GM12873 (cell line): ENCODE results near the gene HBA1.
A peak's percentile ranks its signal among the peaks of the same experiment; 100 is the strongest.

Experiments
- TF ChIP-seq, protein P1 (sequence below): IDR thresholded peaks from 2 replicates; pipeline ENCODE4 v1.5.1; 2012; ENCODE audit warnings: low read depth, mild to moderate bottlenecking, moderate library complexity, low read length, control low read depth; ENCODE audit not compliant: insufficient read depth; ENCODE audit errors: missing control alignments

HBA1 gene

DNA sequence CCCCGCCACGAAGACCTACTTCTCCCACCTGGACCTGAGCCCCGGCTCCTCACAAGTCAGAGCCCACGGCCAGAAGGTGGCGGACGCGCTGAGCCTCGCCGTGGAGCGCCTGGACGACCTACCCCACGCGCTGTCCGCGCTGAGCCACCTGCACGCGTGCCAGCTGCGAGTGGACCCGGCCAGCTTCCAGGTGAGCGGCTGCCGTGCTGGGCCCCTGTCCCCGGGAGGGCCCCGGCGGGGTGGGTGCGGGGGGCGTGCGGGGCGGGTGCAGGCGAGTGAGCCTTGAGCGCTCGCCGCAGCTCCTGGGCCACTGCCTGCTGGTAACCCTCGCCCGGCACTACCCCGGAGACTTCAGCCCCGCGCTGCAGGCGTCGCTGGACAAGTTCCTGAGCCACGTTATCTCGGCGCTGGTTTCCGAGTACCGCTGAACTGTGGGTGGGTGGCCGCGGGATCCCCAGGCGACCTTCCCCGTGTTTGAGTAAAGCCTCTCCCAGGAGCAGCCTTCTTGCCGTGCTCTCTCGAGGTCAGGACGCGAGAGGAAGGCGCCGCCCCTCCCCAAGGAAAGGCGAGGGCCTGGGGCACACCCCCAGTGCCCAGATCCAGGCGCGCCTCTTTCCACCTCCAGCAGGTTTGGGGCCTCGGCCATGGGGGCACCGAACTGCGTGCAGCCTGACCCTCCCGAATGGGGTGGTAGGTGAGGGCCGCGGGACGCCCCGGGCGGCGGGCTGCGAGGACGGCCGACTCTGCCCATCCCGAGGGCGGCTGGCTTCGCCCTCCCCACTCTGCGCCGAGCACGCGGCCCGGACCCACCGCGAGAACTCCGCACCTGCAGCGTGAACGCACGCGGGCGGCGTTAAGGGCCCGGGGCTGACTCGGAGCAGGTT lies 4.4 kb downstream of the HBA1 start:
- TF ChIP-seq, protein P1, sequence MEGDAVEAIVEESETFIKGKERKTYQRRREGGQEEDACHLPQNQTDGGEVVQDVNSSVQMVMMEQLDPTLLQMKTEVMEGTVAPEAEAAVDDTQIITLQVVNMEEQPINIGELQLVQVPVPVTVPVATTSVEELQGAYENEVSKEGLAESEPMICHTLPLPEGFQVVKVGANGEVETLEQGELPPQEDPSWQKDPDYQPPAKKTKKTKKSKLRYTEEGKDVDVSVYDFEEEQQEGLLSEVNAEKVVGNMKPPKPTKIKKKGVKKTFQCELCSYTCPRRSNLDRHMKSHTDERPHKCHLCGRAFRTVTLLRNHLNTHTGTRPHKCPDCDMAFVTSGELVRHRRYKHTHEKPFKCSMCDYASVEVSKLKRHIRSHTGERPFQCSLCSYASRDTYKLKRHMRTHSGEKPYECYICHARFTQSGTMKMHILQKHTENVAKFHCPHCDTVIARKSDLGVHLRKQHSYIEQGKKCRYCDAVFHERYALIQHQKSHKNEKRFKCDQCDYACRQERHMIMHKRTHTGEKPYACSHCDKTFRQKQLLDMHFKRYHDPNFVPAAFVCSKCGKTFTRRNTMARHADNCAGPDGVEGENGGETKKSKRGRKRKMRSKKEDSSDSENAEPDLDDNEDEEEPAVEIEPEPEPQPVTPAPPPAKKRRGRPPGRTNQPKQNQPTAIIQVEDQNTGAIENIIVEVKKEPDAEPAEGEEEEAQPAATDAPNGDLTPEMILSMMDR: no peak

DNA sequence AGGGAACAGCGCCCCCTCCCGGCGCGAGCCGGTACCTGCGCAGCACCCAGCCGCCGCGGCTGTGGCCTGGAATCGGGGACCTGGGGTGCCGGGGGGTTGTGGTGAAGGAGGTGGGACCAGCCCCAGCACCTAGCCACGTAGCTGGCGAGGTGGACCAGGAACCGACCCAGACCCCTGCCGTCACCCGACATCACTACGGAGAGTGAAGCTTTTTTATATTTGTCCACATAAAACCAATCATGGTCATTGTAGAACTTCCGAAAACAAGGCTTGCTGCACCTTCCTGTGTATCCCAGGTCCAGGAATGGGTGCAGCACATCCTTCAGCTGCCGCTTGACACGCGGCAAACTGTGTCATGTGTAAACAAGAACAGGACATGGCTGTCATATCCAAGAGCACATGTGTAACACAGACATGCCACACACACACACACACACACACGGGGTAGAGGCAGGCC lies 5.1 kb downstream of the HBA1 start:
- TF ChIP-seq, protein P1: peak; percentile 92

DNA sequence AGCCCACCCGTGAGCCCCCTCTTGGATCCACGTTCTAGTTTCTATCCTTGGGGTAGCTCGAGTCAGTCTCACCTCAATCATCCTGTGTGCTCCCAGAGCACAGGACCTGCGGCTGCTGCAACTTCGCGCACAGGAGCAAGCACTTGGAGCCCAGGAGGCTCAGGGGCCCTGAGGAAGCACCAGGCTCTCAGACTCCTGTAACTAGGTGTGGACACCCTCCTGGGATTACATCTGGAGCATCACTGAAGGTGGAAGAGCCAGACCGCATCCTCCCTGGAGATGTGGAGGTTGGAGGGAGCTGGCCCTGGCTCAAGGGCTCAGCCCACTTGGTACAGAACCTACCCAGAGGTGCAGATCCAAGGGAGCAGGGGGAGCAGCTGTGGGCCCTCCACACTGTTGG lies 6.5 kb downstream of the HBA1 start:
- TF ChIP-seq, protein P1: no peak

DNA sequence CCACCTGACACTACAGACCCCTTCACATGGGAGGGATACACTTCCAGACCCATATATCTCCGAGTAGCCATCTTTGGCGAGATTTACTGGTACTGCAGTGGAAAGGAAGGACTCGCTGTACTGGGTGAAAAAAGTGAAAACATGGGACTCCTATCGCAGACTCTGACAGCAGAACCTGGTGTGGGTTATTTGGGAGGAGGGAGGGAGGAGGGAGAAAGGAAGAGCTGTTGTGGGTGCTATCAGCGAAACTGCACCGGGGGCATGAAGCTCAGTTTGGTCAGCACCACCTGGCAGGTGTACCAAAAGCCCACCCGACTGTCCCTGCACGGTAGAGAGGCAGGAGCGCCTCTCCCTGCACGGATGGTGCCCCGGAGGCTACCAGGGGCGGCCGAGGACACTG lies 8.7 kb downstream of the HBA1 start:
- TF ChIP-seq, protein P1: no peak

DNA sequence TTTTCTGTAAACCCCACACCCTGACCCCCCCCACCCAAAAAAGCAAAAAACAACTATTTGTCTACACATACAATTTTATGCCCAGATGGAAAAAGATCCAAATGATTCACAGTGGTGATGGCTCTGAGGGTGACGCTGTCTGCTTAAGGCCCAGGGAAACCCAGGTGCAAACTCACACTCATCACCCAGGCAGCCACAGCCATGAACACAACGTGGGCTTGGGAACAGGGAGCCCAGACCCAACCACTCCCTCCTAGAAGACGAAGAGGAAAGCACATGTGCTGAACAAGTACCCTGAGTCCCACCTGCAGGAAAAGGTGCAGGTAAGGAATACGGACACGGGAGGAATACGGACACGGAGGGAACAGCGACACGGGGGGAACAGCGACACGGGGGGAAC lies 9.2 kb downstream of the HBA1 start:
- TF ChIP-seq, protein P1: no peak

DNA sequence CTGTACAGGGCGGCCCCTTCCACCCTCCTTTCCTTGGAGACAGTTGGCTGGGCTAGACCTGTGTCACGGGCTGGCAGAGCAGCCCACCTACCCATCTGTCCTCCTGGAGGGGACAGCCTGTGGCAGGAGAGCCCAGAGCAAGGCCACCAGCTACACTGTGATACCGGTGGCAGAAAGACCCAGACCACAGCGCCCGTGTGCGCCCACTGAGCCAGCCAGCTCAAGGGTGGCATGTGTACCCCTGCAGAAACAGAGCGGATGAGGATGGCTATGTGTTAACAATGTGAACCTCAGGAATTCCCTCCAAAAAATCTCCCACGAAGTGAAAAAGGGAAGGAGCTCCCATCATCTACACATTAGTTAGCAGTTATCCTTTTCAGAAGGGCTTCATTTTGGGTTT lies 10.8 kb downstream of the HBA1 start:
- TF ChIP-seq, protein P1: no peak

DNA sequence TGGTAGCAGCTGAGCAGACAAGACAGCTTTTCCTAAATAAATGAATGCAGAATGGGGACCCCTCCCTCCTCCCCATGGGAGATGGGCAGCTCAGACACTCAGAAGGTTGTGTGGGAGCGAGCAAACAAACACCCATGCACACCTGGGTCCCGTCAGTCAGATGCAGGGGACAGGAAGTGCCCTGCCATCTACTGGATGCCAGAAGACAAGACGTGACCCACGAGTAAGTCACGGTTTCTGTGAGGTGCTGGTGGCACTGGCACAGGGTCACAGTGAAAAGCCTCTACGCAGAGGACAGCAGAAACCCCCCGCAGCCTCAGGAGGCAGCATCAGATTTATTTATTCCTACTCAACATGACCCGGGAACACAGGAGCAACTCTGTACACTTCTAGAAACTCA lies 12.2 kb downstream of the HBA1 start:
- TF ChIP-seq, protein P1: peak; percentile 50
